Fibroblast of villous mesenchyme (primary cell): ENCODE results near the gene SMYD2. TPM values are rescaled to one million over a fixed set of nuclear protein-coding genes. Genes with fewer than 3 reads are reported as not detected.

ENCODE experiments used
- DNase-seq: peaks from one replicate; pipeline ENCODE4 v3.0.0-alpha.2; 2010; ENCODE audit warnings: low read depth
- H3K4me3 ChIP-seq: 2 replicates; pipeline ENCODE4 v1.5.1; 2011; ENCODE audit warnings: low read depth, mild to moderate bottlenecking, low read length
- CTCF ChIP-seq: IDR thresholded peaks from 2 replicates; pipeline ENCODE4 v1.5.1; 2012; ENCODE audit warnings: low read depth, mild to moderate bottlenecking, low read length; ENCODE audit not compliant: insufficient read depth
- total RNA-seq: library from RNA; depleted of rRNA; stranded (reverse); fragments of >200 nt; gene quantifications from 2 replicates; pipeline ENCODE4 v1.2.3, GENCODE V29; 2012

Gene SMYD2
- total RNA-seq, 1 donor, result 48.8 TPM

GRCh38 chr1:214259353-214259977 is 21.5 kb upstream of the SMYD2 start:
- TF ChIP-seq CTCF, result no peak
- H3K4me3 ChIP-seq, result no peak overlapping the region
- DNase-seq, result no peak

GRCh38 chr1:214260561-214261205 is 20.3 kb upstream of the SMYD2 start:
- no peak overlapping the region for H3K4me3 ChIP-seq
- DNase-seq, result no peak
- TF ChIP-seq CTCF, result no peak

- peak; percentile 97 for TF ChIP-seq CTCF
- DNase-seq, result peak; percentile 74
- no peak overlapping the region for H3K4me3 ChIP-seq
Observed at GRCh38 chr1:214261206-214262123, 19.5 kb upstream of the SMYD2 start.

- H3K4me3 ChIP-seq, result no peak overlapping the region
- no peak for DNase-seq
- TF ChIP-seq CTCF, result no peak
Observed at GRCh38 chr1:214264196-214264595, 16.8 kb upstream of the SMYD2 start.

GRCh38 chr1:214264976-214265375 is 16.0 kb upstream of the SMYD2 start:
- H3K4me3 ChIP-seq, result no peak overlapping the region
- no peak for DNase-seq
- no peak for TF ChIP-seq CTCF

GRCh38 chr1:214270097-214270650 is 10.8 kb upstream of the SMYD2 start:
- TF ChIP-seq CTCF, result no peak
- no peak overlapping the region for H3K4me3 ChIP-seq
- no peak for DNase-seq
